ENCODE results near the gene FBXO7. TPM values are rescaled to one million over a fixed set of nuclear protein-coding genes. Genes with fewer than 3 reads are reported as not detected.

The FBXO7 gene
- total RNA-seq, 1 experiment from 2014 or later, result 69.9 TPM

Other genes with a start within 250 kb of the FBXO7 start
- not detected in 2 replicates for gene SLC5A4, start 219.5 kb upstream of the FBXO7 start, total RNA-seq (2014; rRNA removed; shearing (Covaris generic))
- gene RFPL3, start 116.9 kb upstream of the FBXO7 start, total RNA-seq (2014; rRNA removed; shearing (Covaris generic)), result not detected in 2 replicates
- 107 and 109 TPM in 2 replicates for gene RTCB, start 62.6 kb upstream of the FBXO7 start, total RNA-seq (2014; rRNA removed; shearing (Covaris generic))
- gene BPIFC, start 10.4 kb upstream of the FBXO7 start, total RNA-seq (2014; rRNA removed; shearing (Covaris generic)), result not detected in 2 replicates